H1 (cell line): ENCODE results near the gene CENPM. TPM values are rescaled to one million over a fixed set of nuclear protein-coding genes. Genes with fewer than 3 reads are reported as not detected.

Source experiments
- SAP30 ChIP-seq: fragments of 300-600 bp; sonication (generic); IDR thresholded peaks from 2 replicates; pipeline ENCODE4 v1.7.1; 2012; ENCODE audit warnings: low read length, moderate library complexity, mild to moderate bottlenecking, inconsistent platforms; ENCODE audit not compliant: insufficient read depth, insufficient replicate concordance
- polyA plus RNA-seq, 7 experiments: library from polyadenylated mRNA; depleted of rRNA in 3 of 7; stranded (reverse) in 5 of 7; unstranded in 2 of 7; fragments of >200 nt in 5 of 7; fragments of 200-250 nt in 2 of 7; gene quantifications; 1 replicate in 5 of 7; 2 replicates in 1 of 7; 4 replicates in 1 of 7; pipeline versions ENCODE4 v1.2.1 to v1.2.3, GENCODE V29; 2011 to 2013; ENCODE audit warnings: missing spikeins in 2 of 7, mixed read lengths in 2 of 7
- total RNA-seq: library from RNA; stranded (reverse); fragmentation: NEBNext Ultra II Directional; extraction: Animal tissue kit (Norgen Biotek cat#: 25700); gene quantifications from 2 replicates; pipeline ENCODE4 v1.2.1, GENCODE V29; 2021

The CENPM gene
- total and polyA plus RNA-seq, 2 of the 8 experiments (the other 6 are each of a cell fraction or from before 2014, with no cell fraction given) = 32.0 to 80.4 TPM

- TF ChIP-seq SAP30 = no peak
These were observed 17.1 kb upstream of the CENPM start (continued) for GRCh38 chr22:41964112-41964491.
